ENCODE data around the gene RAB24. TPM values are rescaled to one million over a fixed set of nuclear protein-coding genes. Genes with fewer than 3 reads are reported as not detected.

The RAB24 gene
- total and polyA plus RNA-seq, 7 experiments from 2014 or later = 14.9 to 47.5 (median 23.7) TPM

DNA sequence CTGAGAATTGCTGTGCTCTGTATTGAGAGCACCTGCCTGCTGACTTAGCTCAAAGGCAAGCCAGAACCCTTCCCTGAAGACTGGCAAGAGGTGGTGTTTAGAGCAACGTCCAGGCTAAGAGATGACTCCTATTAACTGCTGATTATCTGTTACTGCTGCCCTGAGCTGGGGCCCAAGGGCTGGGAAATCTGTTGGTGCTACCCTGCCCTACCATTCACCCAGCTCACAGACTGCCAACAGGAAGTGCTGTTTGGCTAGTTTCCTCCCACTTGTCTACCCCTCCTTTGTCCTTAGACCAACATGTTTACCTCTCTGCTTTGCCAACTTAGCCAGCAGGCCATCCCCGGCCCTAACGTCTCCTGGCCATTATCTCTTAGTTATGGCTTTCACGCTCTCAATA lies 6.9 kb downstream of the RAB24 start:
- H3K36me3 Mint-ChIP-seq = peaks cover 8 to 38% (median 23%) of the 10 kb centered on the region in 5 donors

DNA sequence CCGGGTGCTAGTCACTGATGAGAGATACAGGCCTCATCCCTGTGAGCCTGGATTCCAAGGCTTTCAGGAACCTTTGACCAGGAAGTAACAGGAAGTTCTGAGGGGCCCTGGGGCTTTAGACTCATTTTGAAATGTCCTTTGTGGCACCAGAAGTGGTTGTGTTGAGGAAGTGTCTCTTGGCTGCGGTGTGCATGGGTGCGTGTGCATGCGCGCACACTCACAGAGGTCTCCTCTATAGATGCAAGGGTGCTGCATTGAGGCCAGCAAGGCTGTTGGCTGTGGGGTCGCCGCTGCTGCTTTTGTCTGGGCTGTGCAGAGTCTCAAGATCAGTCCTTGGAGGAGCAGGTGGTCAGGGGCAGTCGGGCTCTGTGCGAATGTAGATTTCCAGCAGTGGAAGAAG lies 7.6 kb downstream of the RAB24 start:
- intact Hi-C loops (cut with micrococcal nuclease) = no loop called here
- Mint-ChIP-seq H3K9me3 (peaks cover 0 to 2% (median 0%) of the 10 kb centered on the region in 11 donors), H3K36me3 (peaks cover 8 to 35% (median 23%) of the 10 kb centered on the region in 5 donors), H3K4me3 (peak overlapping the region in 8 of 10 donors; percentile 3 to 66 (median 38)), H3K27me3 (no peaks in the 10 kb centered on the region), H3K4me1 (peaks cover 36 to 60% (median 49%) of the 10 kb centered on the region in 7 donors), H3K27ac (peak overlapping the region; percentile 17 to 89 (median 78))
- Histone ChIP-seq H3K36me3 (ENCODE audit: control insufficient read depth in 2 of 3, insufficient read depth in 3 of 3, low read length in 3 of 3) (peaks cover 0 to 47% (median 28%) of the 10 kb centered on the region in 3 experiments), H3K4me3 (ENCODE audit: low read length) (no peak overlapping the region), H3K27ac (ENCODE audit: low read depth, low read length) (peak overlapping the region; percentile 33), H3K4me1 (ENCODE audit: control insufficient read depth in 2 of 2, insufficient read depth in 2 of 2, low read length in 2 of 2) (peaks cover 31% of the 10 kb centered on the region in 2 donors), H3K27me3 (ENCODE audit: control insufficient read depth in 2 of 2, insufficient read depth in 2 of 2, low read length in 2 of 2) (no peaks in the 10 kb centered on the region), H3K9me3 (ENCODE audit: control insufficient read depth in 2 of 3, low read length in 3 of 3) (no peaks in the 10 kb centered on the region)
- ChIA-PET CTCF (interaction anchor here (0.6 to 1.8 kb wide), 2 partner anchors 182 to 749 kb away, joined by 3 to 7 read pairs; no protein-coding TSS in a partner anchor), POLR2A (no interaction called here)
- DNase-seq (no peak), ATAC-seq (no peak)

More for the DNA sequence above, 6.9 kb downstream of the RAB24 start:
- CTCF ChIA-PET = interaction anchor here (0.6 to 1.8 kb wide), 2 partner anchors 183 to 750 kb away, joined by 3 to 7 read pairs; no protein-coding TSS in a partner anchor
- H3K4me1 Mint-ChIP-seq = peaks cover 39 to 67% (median 55%) of the 10 kb centered on the region in 7 donors
- Histone ChIP-seq H3K4me3 (ENCODE audit: low read length) (no peak overlapping the region), H3K9me3 (ENCODE audit: control insufficient read depth in 2 of 3, low read length in 3 of 3) (no peaks in the 10 kb centered on the region), H3K36me3 (ENCODE audit: control insufficient read depth in 2 of 3, insufficient read depth in 3 of 3, low read length in 3 of 3) (peaks cover 0 to 41% (median 28%) of the 10 kb centered on the region in 3 experiments), H3K27me3 (ENCODE audit: control insufficient read depth in 2 of 2, insufficient read depth in 2 of 2, low read length in 2 of 2) (no peaks in the 10 kb centered on the region), H3K27ac (ENCODE audit: low read depth, low read length) (no peak overlapping the region), H3K4me1 (ENCODE audit: control insufficient read depth in 2 of 2, insufficient read depth in 2 of 2, low read length in 2 of 2) (peaks cover 36 to 37% of the 10 kb centered on the region in 2 donors)
- no peak for DNase-seq
- peaks cover 0 to 2% (median 0%) of the 10 kb centered on the region in 11 donors for H3K9me3 Mint-ChIP-seq
- H3K27me3 Mint-ChIP-seq = no peaks in the 10 kb centered on the region
- POLR2A ChIA-PET = interaction anchor here (4.2 kb wide), 1 partner anchor 13 kb away, joined by 18 read pairs; no protein-coding TSS in a partner anchor
- peak overlapping the region; percentile 17 to 89 (median 75) for H3K27ac Mint-ChIP-seq
- ATAC-seq = peak; percentile 19
- peak overlapping the region in 9 of 10 donors; percentile 13 to 66 (median 53) for H3K4me3 Mint-ChIP-seq
- intact Hi-C loops (cut with micrococcal nuclease) = no loop called here

DNA sequence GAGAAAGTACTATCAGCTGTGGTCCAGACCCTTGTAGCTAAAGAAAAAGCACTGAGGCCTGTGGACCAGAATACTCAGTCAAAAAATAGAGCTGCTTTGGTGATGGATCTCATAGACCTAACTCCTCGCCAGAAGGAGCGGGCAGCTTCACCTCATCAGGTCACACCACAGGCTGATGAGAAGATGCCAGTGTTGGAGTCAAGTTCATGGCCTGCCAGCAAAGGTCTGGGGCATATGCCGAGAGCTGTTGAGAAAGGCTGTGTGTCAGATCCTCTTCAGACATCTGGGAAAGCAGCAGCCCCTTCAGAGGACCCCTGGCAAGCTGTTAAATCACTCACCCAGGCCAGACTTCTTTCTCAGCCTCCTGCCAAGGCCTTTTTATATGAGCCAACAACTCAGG lies 8.9 kb downstream of the RAB24 start:
- Histone ChIP-seq H3K27me3 (ENCODE audit: control insufficient read depth in 2 of 2, insufficient read depth in 2 of 2, low read length in 2 of 2) (no peaks in the 10 kb centered on the region), H3K9me3 (ENCODE audit: control insufficient read depth in 2 of 3, low read length in 3 of 3) (no peaks in the 10 kb centered on the region), H3K4me1 (ENCODE audit: control insufficient read depth in 2 of 2, insufficient read depth in 2 of 2, low read length in 2 of 2) (peaks cover 19 to 20% of the 10 kb centered on the region in 2 donors), H3K27ac (ENCODE audit: low read depth, low read length) (no peak overlapping the region), H3K4me3 (ENCODE audit: low read length) (no peak overlapping the region), H3K36me3 (ENCODE audit: control insufficient read depth in 2 of 3, insufficient read depth in 3 of 3, low read length in 3 of 3) (peaks cover 0 to 50% (median 28%) of the 10 kb centered on the region in 3 experiments)
- no peak for ATAC-seq
- DNase-seq = no peak
- H3K4me1 Mint-ChIP-seq = peaks cover 24 to 48% (median 36%) of the 10 kb centered on the region in 7 donors
- ChIA-PET CTCF (interaction anchor here (0.6 kb wide), 1 partner anchor 872 kb away, joined by 3 read pairs; no protein-coding TSS in a partner anchor), POLR2A (interaction anchor here (0.7 kb wide), 1 partner anchor 303 kb away, joined by 3 read pairs; no protein-coding TSS in a partner anchor)
- no peaks in the 10 kb centered on the region for H3K9me3 Mint-ChIP-seq
- peak overlapping the region in 5 of 9 donors; percentile 20 to 83 (median 73) for H3K27ac Mint-ChIP-seq
- H3K27me3 Mint-ChIP-seq = no peaks in the 10 kb centered on the region
- intact Hi-C loops (cut with micrococcal nuclease) = no loop called here
- H3K36me3 Mint-ChIP-seq = peaks cover 8 to 32% (median 23%) of the 10 kb centered on the region in 5 donors
- peak overlapping the region in 1 of 10 donors; percentile 21 for H3K4me3 Mint-ChIP-seq

DNA sequence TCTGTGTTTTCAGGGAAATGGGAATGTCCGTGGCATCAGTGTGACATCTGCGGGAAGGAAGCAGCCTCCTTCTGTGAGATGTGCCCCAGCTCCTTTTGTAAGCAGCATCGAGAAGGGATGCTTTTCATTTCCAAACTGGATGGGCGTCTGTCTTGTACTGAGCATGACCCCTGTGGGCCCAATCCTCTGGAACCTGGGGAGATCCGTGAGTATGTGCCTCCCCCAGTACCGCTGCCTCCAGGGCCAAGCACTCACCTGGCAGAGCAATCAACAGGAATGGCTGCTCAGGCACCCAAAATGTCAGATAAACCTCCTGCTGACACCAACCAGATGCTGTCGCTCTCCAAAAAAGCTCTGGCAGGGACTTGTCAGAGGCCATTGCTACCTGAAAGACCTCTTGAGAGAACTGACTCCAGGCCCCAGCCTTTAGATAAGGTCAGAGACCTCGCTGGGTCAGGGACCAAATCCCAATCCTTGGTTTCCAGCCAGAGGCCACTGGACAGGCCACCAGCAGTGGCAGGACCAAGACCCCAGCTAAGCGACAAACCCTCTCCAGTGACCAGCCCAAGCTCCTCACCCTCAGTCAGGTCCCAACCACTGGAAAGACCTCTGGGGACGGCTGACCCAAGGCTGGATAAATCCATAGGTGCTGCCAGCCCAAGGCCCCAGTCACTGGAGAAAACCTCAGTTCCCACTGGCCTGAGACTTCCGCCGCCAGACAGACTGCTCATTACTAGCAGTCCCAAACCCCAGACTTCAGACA lies 9.5 kb downstream of the RAB24 start:
- intact Hi-C loops (cut with micrococcal nuclease) = no loop called here
- no peak overlapping the region for H3K4me3 ChIP-seq (ENCODE audit: low read length)
- Mint-ChIP-seq H3K9me3 (no peaks in the 10 kb centered on the region), H3K27ac (peak overlapping the region in 4 of 9 donors; percentile 12 to 32 (median 24)), H3K4me3 (no peak overlapping the region), H3K27me3 (no peaks in the 10 kb centered on the region), H3K36me3 (peaks cover 8 to 37% (median 27%) of the 10 kb centered on the region in 5 donors), H3K4me1 (peaks cover 20 to 41% (median 30%) of the 10 kb centered on the region in 7 donors)
- no peaks in the 10 kb centered on the region for H3K27me3 ChIP-seq (ENCODE audit: control insufficient read depth in 2 of 2, insufficient read depth in 2 of 2, low read length in 2 of 2)
- H3K27ac ChIP-seq (ENCODE audit: low read depth, low read length) = no peak overlapping the region
- POLR2A ChIA-PET = interaction anchor here (0.7 to 1.3 kb wide), 2 partner anchors 9 to 304 kb away, joined by 3 to 4 read pairs; partner anchors contain the start of genes PRELID1 and RAB24
- ATAC-seq (no peak), DNase-seq (no peak)
- H3K4me1 ChIP-seq (ENCODE audit: control insufficient read depth in 2 of 2, insufficient read depth in 2 of 2, low read length in 2 of 2) = peaks cover 15 to 16% of the 10 kb centered on the region in 2 donors
- H3K36me3 ChIP-seq (ENCODE audit: control insufficient read depth in 2 of 3, insufficient read depth in 3 of 3, low read length in 3 of 3) = peaks cover 0 to 56% (median 28%) of the 10 kb centered on the region in 3 experiments
- CTCF ChIA-PET = interaction anchor here (0.6 kb wide), 1 partner anchor 873 kb away, joined by 3 read pairs; no protein-coding TSS in a partner anchor
- H3K9me3 ChIP-seq (ENCODE audit: control insufficient read depth in 2 of 3, low read length in 3 of 3) = no peaks in the 10 kb centered on the region

DNA sequence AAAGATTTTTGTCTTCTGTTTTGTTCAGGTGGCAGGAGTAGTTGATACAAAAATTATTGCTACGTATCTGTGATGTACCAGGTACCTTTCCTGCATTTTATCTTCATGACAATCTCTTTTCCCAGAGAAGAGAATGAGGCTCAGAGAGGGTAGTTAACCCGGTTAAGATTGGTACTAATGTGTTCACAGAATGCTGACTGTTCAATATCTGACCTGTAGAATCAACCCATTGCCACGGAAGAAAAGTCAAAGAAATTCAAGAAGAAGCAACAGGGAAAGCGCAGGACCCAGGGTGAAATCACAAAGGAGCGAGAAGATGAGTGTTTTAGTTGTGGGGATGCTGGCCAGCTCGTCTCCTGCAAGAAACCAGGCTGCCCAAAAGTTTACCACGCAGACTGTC lies 11.8 kb downstream of the RAB24 start:
- no peak for DNase-seq
- H3K4me1 Mint-ChIP-seq = peaks cover 16 to 27% (median 22%) of the 10 kb centered on the region in 7 donors
- no peak overlapping the region for H3K27ac ChIP-seq (ENCODE audit: low read depth, low read length)
- H3K36me3 Mint-ChIP-seq = peaks cover 12 to 41% (median 29%) of the 10 kb centered on the region in 5 donors
- no peak overlapping the region for H3K4me3 Mint-ChIP-seq
- intact Hi-C loops (cut with micrococcal nuclease) = no loop called here
- no peaks in the 10 kb centered on the region for H3K9me3 Mint-ChIP-seq
- peaks cover 0 to 76% (median 29%) of the 10 kb centered on the region in 3 experiments for H3K36me3 ChIP-seq (ENCODE audit: control insufficient read depth in 2 of 3, insufficient read depth in 3 of 3, low read length in 3 of 3)
- no peaks in the 10 kb centered on the region for H3K27me3 Mint-ChIP-seq
- H3K27ac Mint-ChIP-seq = peak overlapping the region in 1 of 9 donors; percentile 4
- no peak for ATAC-seq
- no peaks in the 10 kb centered on the region for H3K27me3 ChIP-seq (ENCODE audit: control insufficient read depth in 2 of 2, insufficient read depth in 2 of 2, low read length in 2 of 2)
- H3K4me3 ChIP-seq (ENCODE audit: low read length) = no peak overlapping the region
- CTCF ChIA-PET = no interaction called here
- POLR2A ChIA-PET = no interaction called here
- no peaks in the 10 kb centered on the region for H3K9me3 ChIP-seq (ENCODE audit: control insufficient read depth in 2 of 3, low read length in 3 of 3)
- peaks cover 12 to 13% of the 10 kb centered on the region in 2 donors for H3K4me1 ChIP-seq (ENCODE audit: control insufficient read depth in 2 of 2, insufficient read depth in 2 of 2, low read length in 2 of 2)

DNA sequence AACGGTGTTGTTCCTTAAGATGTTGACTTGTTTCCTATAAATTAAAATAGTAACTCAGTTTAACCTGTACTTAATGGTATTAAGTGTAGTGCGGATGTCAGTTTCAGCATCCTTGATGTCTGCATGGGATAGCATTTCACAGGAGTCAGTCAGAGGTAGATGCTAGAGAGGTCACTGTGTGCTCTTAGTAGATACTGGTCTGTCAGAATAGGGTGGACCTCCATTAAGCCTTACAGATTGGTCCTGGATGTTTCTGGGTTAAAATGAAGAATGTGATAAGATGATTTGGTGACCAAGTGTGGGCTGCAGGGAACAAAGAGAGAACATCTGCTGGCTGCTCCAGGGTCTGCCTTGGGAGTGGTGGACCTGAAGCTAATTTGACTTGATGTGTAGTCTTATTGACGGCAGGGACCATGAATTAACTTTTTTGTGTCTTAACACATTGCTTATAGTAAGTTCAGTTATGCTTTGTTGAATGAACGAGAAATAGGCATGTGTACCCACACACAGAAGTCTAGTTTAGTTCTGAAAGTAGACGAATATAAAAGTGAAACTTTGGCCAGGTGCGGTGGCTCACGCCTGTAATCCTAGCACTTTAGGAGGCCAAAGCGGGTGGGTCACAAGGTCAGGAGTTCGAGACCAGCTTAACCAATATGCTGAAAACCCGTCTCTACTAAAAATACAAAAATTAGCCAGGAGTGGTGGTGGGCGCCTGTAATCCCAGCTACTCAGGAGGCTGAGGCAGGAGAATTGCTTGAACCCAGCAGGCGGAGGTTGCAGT lies 12.5 kb downstream of the RAB24 start:
- H3K27me3 ChIP-seq (ENCODE audit: control insufficient read depth in 2 of 2, insufficient read depth in 2 of 2, low read length in 2 of 2) = no peaks in the 10 kb centered on the region
- no peaks in the 10 kb centered on the region for H3K27me3 Mint-ChIP-seq
- H3K36me3 Mint-ChIP-seq = peaks cover 13 to 42% (median 29%) of the 10 kb centered on the region in 5 donors
- H3K4me3 Mint-ChIP-seq = no peak overlapping the region
- DNase-seq = no peak
- H3K4me3 ChIP-seq (ENCODE audit: low read length) = no peak overlapping the region
- peaks cover 0 to 78% (median 29%) of the 10 kb centered on the region in 3 experiments for H3K36me3 ChIP-seq (ENCODE audit: control insufficient read depth in 2 of 3, insufficient read depth in 3 of 3, low read length in 3 of 3)
- no peaks in the 10 kb centered on the region for H3K9me3 Mint-ChIP-seq
- H3K27ac ChIP-seq (ENCODE audit: low read depth, low read length) = no peak overlapping the region
- ChIA-PET POLR2A (interaction anchor here (1.2 kb wide), 1 partner anchor 12 kb away, joined by 3 read pairs; the partner anchor contains the start of genes PRELID1 and RAB24), CTCF (no interaction called here)
- intact Hi-C loops (cut with micrococcal nuclease) = no loop called here
- peaks cover 5 to 6% of the 10 kb centered on the region in 2 donors for H3K4me1 ChIP-seq (ENCODE audit: control insufficient read depth in 2 of 2, insufficient read depth in 2 of 2, low read length in 2 of 2)
- ATAC-seq = no peak
- H3K9me3 ChIP-seq (ENCODE audit: control insufficient read depth in 2 of 3, low read length in 3 of 3) = no peaks in the 10 kb centered on the region
- peaks cover 9 to 22% (median 15%) of the 10 kb centered on the region in 7 donors for H3K4me1 Mint-ChIP-seq
- no peak overlapping the region for H3K27ac Mint-ChIP-seq
